ENCODE results near the gene STAP2. TPM values are rescaled to one million over a fixed set of nuclear protein-coding genes. Genes with fewer than 3 reads are reported as not detected.

The STAP2 gene
- total RNA-seq, 4 donors from 2014 or later = 4.6 to 18.8 (median 7.7) TPM

- ATAC-seq (ENCODE audit: low FRiP score) = no peak
Measured at GRCh38 chr19:4359627-4360000, 21.0 kb upstream of the STAP2 start.

GRCh38 chr19:4358709-4359626, 20.3 kb upstream of the STAP2 start:
- ATAC-seq (ENCODE audit: low FRiP score) (no peak), DNase-seq (ENCODE audit: low spot score) (no peak)
- TF ChIP-seq CTCF (IDR thresholded peaks at IDR 0.05) = no peak

More at GRCh38 chr19:4359627-4360000, 21.0 kb upstream of the STAP2 start:
- no peak for TF ChIP-seq CTCF (IDR thresholded peaks at IDR 0.05)
- no peak for DNase-seq (ENCODE audit: low spot score)

DNA sequence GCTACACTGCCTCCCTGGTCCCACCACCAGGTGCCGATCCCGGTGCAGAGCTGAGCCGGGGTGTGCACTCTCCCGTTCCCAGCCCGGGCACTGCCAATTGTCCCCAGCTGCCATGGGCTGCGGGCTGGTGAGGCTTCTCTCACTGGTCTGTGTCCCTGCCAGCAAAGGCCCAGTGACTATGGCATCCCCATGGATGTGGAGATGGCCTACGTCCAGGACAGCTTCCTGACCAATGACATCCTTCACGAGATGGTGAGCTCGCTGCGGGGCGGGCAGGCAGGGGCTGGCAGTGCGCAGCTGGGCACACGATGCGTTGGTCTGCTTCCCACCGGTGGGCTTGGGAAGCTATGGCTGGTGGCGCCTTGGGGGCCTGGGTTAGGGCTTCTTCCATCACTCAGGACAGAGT, 19.3 kb upstream of the STAP2 start:
- DNase-seq (ENCODE audit: low spot score) (no peak), ATAC-seq (ENCODE audit: low FRiP score) (no peak)
- no peak for TF ChIP-seq CTCF (IDR thresholded peaks at IDR 0.05)

- no peak for ATAC-seq (ENCODE audit: low FRiP score)
- DNase-seq (ENCODE audit: low spot score) = no peak
- TF ChIP-seq CTCF (IDR thresholded peaks at IDR 0.05) = no peak
Measured at GRCh38 chr19:4357095-4357797, 18.6 kb upstream of the STAP2 start.

GRCh38 chr19:4354897-4355296, 16.3 kb upstream of the STAP2 start:
- DNase-seq (ENCODE audit: low spot score) (no peak), ATAC-seq (ENCODE audit: low FRiP score) (no peak)
- no peak for TF ChIP-seq CTCF (IDR thresholded peaks at IDR 0.05)

DNA sequence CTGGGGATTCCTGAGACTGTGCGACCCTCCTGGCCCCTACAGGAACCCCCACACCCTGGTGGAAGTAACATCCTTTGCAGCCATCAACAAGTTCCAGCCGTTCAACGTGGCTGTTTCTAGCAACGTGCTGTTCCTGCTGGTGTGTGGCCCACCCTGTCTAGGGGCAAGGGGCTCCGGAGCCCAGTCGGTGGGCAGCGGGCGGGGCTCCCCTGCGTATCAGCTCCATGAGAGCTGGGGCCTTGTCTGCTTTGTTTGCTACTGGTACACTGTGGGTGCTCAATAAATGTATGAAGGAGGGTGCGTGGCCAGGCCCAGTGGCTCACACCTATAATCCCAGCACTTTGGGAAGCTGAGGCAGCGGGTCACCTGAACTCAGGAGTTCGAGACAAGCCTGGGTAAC, 15.7 kb upstream of the STAP2 start:
- DNase-seq (ENCODE audit: low spot score) = no peak
- no peak for TF ChIP-seq CTCF (IDR thresholded peaks at IDR 0.05)
- ATAC-seq (ENCODE audit: low FRiP score) = no peak
